GM18526 (cell line): ENCODE measurements around the gene AVEN.

Experiments
- POLR2A ChIP-seq: IDR thresholded peaks from 3 replicates; pipeline ENCODE4 v1.6.1; 2011; ENCODE audit not compliant: insufficient read length; ENCODE audit errors: extremely low read depth

The AVEN gene

DNA sequence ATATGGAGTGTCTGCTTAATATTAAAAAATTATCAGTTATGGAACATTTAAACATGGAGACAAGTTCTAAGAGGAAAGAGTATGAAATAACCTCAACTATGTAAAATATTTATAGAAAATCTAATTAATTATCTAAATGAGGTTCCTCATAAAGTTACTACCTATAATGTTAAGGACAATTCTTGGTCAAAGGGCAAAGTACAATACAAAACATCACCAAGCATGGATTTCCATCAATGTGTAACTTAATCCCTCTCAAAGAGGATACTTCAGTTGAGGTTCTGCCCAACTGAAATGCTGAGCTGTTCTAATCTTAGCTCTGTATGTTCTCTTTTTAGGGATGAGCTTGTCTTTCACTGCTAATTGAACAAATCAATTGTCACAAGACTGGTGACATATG, 126.7 kb downstream of the AVEN start:
- TF ChIP-seq POLR2A = no peak

DNA sequence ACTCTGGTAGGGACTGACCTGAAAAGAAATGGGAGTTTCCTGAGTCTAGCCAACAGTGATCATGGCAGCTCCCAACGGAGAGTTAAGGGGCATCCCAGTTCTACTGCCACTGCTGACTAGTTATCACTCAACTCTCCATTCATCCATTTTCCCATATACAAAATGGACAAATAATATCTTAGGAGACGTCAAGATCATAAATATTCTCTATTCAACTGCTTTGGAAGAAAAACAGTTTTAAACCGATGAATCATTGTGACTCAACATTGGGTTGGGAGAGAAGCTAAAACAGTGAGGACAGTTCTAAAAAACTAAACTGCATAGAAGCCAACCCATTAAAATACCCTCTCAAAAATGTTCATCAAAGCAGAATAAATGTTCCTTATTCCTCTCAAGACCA, 128.3 kb downstream of the AVEN start:
- TF ChIP-seq POLR2A = no peak

DNA sequence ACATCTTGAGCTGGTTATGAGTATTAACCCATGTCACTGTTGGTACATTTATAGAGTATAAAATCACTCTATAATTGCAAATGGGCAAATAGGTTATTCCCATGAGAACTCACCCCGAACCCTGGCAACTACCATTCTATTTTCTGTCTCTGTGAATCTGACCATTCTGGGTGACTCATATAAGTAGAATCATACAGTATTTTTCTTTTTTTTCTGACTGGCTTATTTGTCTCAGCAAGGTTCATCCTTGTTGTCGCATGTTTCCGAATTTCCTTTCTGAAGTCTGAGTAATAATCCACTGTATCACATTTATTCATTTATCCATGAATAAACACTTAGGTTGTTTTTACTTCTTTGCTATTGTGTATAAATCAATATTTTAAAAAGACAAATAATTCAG, 130.6 kb downstream of the AVEN start:
- no peak for TF ChIP-seq POLR2A

DNA sequence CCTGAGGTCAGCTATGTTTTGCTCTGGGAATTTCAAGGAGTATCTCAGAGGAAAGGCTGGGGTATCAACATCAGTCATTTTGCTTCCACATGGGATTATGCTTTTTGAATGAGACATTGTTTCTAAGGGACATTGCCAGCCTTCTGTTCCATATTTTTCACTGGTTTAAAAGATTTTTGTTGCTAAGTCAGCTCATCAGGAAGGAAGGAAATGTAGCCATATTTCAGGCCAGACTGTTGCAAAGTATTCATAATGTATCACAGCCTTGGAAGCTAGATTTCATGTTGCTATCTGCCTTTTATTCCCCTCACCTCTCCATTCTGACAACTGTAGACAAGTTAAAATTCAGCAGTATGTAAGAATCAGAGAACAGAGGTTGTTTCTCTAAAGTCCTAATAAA, 131.7 kb downstream of the AVEN start:
- no peak for TF ChIP-seq POLR2A

DNA sequence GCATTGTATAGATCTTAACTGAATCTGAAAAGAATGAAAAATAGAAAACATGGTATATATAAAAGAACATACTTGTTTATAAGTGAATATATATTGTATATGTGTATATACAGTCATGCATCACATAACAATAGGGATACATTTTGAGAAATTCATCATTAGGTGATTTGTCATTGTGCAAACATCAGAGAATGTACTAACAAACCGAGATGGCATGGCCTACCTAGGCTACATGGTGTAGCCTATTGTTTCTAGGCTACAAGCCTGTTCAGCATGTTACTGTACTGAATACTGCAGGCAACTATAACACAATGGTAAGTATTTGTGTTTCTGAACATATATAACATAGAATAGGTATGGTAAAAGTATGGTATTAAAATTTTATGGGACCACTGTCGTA, 135.3 kb downstream of the AVEN start:
- no peak for TF ChIP-seq POLR2A

DNA sequence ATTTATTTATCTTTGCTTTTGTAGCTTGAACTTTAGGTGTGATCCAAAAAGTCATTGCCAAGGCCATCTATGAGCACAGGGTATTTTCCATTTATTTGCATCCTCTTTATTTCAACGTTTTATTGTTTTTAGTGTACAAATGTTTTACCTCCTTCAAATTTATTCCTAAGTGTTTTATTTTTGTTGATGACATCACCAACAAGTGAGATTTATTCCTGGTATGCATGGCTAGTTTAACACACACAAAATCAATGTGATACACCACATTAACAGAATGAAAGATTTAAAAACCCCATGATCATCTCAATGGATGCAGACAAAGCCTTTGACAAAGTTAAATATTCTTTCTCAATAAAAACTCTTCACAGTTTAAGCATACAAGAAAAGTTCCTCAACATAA, 137.0 kb downstream of the AVEN start:
- TF ChIP-seq POLR2A = no peak

DNA sequence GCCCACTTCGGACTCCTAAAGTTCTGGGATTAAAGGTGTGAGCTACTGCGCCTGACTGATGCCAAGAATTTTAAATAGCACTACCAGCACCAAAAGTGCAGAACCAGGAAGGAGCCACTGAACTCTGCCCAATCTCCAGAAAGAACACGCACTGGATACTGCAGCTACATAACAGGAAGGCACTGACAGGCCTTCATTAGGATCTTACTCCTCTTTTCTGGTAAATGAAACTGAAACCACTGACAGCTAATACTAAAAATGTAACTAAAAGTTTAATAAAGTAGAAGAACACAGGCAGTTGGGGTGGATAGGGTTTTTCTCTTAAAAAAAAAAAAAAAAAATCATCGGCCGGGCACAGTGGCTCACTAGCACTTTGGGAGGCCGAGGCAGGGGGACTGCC, 144.8 kb downstream of the AVEN start:
- TF ChIP-seq POLR2A = no peak

DNA sequence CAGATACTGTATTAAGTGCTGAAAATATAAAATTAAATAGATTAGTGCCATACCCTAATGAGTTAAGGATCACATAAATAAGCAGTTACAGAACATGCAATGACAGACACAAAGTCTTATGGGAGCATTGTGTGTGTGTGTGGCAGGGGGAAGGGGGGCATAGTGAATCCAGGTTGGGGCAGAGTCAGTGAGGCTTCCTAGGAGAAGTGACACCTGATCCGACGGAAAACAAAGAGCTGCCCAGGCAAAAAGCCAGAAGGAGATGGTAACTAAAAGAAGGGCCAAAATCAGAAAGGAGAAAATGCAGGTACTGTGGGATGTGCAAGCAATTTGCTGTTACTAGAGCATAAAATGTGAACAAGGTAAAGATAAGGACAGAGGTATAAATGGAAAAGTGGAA, 150.8 kb downstream of the AVEN start:
- TF ChIP-seq POLR2A = no peak

DNA sequence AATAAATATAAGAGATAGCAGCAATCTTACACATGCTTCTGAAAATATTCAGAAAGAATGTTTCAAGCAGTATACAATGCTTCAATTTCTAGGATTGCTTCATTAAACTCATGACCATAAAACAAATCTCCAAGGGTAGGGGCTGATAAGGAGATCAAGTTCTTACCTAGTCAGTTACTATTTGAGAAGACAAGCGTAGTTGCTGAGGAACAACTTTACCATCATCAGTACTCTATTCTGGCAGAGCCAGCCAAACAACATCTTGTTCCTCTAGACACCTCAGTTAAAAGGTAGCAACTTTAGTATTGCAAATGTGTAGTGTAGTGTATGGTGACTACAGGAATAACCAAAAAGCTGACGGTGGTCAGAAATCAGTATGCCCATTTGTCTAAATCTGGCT, 156.1 kb downstream of the AVEN start:
- TF ChIP-seq POLR2A = no peak

DNA sequence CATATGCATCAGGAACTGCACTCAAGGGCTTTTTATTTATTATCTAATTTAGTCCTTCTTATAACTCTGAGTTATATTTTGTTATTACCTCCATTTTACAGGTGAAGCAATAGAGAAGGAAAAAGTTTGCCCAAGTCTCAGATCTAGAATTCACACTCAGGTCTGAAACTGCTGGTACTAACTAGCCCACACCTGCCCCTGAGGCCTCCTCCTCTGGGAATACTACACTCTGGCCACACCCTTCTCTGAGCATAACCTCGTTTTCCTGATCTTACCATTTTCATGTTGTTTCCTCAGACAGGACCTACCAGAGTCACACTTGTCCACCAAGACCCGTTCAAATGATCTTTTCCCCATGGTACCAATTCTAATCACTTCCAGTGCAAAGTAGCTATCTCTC, 164.8 kb downstream of the AVEN start:
- no peak for TF ChIP-seq POLR2A

DNA sequence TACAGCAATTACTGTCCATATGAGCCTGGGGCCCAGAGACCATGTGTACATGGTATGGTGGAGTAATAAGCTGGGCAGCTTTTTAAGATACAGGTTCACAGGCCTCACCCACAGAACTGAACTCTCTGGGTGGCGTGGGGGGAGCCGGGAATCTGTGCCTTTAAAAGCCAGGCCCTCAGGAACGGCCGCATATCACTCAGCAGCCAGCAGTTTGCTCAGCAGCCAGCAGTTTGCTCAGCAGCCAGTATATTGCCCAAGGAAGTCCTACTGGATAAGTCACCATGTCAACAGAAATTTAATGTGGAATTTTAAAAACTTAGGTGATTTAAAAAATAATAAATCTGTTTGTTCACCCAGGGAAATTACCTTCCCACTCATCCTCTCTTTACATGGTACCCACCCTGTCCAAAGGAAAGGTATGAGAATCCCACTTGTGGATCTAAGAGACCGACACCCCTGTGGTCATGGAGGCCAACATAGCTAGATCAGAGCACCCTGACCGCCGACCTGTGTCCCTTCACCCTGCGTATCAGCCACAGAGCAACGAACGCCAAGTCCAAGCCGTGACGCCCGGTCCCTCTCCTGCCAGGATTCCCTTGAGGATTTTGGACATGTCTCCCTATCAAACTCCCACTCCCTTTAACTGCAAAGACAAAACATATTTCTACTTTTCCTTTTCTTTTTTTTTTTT, 166.4 kb downstream of the AVEN start:
- no peak for TF ChIP-seq POLR2A

DNA sequence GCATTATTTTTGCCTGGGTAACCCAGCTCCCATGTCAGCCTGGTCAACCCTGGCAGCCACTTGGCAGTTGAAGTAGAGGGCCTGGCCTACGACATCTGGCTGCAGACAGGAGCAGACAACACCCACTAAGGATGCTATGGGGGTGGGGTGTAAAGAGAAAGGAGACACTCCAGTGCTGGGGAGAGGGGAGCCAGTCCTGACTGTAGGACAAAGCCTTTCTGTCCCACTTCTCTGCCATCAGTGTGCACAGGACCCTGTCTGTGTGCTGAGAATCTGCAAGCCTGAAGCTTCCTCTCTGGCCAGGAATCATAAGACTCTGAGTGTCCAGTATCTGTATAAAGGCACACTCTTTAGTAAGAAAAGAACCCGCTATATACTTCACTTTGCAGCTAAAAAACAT, 167.0 kb downstream of the AVEN start:
- no peak for TF ChIP-seq POLR2A

DNA sequence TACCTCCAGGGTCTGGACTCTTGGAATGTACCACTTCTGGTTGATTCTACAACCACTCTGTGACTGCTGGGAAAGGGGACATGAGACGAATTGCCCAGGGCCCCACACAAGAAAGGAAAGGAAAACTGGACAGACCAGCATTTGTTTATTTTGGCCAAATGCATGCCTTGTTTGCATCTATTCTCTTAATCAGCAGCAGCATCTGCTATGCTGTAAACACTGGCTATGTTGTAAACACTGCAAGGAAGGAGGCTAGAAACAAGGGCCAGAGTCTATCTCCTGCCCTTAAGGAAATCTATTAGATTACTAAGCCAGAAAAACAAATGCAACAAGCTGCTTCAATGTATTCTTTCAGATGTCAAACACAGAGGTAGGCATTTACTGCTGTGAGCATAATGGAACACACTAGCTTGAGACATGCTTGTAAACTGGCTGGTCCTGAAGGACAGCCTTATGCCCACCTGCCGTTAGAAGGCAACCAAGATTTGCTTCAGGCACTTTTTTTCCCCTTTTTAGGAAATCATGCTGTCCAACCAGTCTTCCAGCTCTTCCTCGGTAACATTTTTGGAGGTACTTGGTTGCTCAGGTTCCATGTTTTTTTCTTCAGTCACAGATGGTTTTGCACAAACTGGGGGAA, 172.8 kb downstream of the AVEN start:
- no peak for TF ChIP-seq POLR2A

DNA sequence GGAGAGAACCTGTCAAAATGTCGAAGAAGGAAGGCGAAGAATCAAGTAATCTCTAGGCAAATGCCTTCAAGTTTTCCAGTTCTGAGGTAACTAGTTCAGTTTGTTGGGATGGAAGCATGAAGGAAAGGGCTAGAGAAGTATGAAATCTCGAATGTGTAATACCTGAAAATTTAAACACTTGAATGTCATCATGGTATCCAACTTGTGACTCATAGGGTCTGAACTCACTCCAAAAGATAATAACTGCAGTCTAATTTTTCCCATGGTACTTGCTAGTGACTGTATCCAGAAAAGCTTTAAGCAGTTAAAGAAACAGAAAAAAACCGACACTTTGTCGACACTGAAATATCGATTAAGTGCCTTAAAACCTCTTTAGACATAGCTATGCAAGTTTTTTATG, 173.6 kb downstream of the AVEN start:
- TF ChIP-seq POLR2A = no peak

DNA sequence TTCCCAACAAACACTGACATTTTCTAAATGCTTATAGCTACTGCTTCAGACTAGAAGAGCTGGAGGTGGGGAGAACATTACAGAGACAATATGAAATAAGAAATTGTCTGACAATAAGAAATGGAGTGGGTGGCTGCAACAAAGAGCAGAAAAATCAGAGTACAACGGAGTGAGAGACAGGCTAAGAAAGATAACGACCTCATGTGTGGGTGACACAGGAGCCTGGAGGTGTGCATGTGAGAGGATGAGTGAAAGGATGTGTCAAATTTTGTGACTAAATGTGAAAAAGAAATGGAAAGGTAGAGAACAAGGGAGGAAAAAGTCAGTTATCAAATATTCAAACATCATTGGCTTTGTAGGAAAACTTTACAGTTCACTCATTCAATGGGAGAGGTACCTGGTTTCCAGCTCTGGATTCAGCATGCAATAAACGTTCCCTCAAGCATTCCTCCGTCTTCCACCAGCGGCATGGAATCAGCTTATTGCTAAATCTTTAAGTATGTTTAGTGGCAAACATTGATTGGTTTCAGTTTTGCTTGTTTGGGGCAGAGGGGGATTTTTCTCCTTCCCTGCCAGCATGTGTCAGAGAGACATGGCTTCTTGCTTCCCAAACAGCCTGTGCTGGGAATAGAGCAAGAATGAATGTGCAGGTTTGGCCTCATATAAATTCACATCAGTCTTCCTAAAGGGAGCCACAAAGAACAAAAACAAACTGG, 174.5 kb downstream of the AVEN start:
- no peak for TF ChIP-seq POLR2A

DNA sequence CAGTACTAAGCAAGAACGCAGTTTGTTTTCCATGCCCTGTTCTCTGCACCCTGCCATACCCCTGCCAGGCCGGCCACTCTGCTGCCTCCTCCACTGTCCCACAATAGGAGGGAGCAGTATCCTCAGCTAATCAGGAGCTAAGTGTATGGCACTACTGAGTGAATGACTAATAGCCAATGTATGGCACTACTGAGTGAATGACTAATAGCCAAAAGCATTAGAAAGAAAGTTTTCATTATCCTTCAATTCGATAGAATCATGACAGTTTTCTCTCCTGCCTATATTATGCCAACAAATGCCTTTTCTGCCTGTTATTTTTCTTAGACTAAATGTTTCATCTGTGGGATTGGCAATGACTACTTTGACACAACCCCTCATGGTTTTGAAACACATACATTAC, 178.2 kb downstream of the AVEN start:
- TF ChIP-seq POLR2A = no peak

DNA sequence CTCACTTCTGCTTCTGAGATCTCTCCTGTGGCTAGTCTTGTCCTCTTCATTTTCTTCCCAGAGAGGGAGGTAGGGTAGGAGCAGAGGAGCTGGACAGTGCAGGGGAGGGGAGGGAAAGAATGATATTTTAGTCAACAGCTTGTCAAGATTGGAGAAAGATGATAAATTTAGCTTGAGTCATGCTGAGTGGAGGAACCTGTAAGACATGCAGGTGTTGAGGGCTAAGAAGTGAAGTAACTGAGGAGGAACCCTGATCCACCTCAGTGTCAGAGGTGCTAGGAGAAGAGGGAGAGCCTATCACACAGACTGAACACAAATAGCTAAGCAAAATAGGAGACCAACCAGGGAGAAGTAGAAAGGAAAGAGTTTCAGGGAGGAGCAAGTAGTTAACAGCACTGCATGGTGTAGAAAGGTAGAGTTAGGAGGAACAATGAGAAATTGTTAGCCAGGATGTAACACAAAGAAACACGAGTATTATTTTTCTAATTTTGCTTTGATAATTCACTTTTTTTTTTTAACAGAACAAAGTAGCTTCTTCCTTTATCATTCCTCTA, 178.9 kb downstream of the AVEN start:
- no peak for TF ChIP-seq POLR2A

DNA sequence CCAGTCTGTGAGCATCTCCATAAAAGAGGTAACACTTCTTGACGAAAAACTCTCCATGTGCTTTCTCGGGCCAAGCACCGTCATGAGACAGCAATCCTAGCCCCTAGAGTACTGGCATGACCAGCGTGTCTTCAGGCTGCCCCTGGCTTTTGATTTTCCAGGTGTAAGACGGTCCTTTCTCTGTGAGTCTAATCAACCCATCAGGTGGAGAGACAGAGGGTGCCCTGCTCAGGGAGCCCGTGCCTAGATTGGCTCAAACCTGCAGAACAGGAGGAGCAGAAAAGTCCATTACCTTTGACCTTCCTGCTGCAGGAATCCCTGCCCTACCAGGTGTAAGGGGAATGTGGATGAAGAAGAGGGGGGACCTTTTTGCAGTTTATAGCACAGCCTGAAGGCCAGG, 180.2 kb downstream of the AVEN start:
- TF ChIP-seq POLR2A = no peak
